HG03095 (cell line): ENCODE measurements around the gene ZNF774.
A peak's percentile ranks its signal among the peaks of the same experiment; 100 is the strongest.
"Not testable (repeated sequence)": the region's sequence is repeated elsewhere in the genome, so short reads cannot be mapped to it uniquely, and the experiment has no call there.

Source experiments
- ATAC-seq: cut with Tn5 transposase; IDR thresholded peaks from one replicate; pipeline ENCODE4 v1.9.1; 2021; ENCODE audit warnings: moderate library complexity; ENCODE audit not compliant: unreplicated experiment

The ZNF774 gene

GRCh38 chr15:90388462-90389380 is 36.6 kb downstream of the ZNF774 start:
- ATAC-seq: peak; percentile 41

GRCh38 chr15:90389513-90389912 is 37.4 kb downstream of the ZNF774 start:
- ATAC-seq: no peak

GRCh38 chr15:90393040-90393439 is 41.0 kb downstream of the ZNF774 start:
- no peak for ATAC-seq

- ATAC-seq: no peak
Observed at GRCh38 chr15:90394074-90394473, 42.0 kb downstream of the ZNF774 start.

- no peak for ATAC-seq
Observed at GRCh38 chr15:90394748-90395442, 42.8 kb downstream of the ZNF774 start.

GRCh38 chr15:90396321-90396720 is 44.2 kb downstream of the ZNF774 start:
- ATAC-seq: no peak

GRCh38 chr15:90400005-90400758 is 48.1 kb downstream of the ZNF774 start:
- ATAC-seq: peak; percentile 21

DNA sequence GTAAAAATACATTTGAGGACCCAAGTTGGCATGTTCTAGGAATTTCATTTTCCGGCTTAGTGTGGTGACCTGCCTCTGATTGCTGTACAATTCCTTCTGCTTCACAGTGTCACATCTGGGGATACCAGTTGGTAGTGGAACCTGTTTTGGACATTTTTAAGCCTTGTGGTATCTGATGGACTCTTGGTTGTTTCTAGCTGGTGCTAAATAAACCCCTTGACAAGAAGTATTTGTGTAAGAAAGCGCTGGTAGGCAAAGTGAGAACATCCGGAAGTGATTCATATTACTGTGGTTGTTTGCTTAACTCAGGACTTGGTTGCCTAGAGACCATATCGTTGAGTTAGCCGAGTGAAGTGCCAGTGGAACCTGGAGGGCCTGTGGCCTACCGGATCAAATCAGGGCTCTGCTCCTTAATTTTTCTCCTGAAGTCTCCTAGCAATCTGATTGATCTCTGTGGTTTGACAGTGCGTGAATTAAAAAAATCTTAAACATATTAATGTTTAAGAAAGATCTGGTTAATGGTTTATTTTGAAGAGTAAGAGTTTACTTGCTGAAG is 48.8 kb downstream of the ZNF774 start:
- ATAC-seq: peak; percentile 97

DNA sequence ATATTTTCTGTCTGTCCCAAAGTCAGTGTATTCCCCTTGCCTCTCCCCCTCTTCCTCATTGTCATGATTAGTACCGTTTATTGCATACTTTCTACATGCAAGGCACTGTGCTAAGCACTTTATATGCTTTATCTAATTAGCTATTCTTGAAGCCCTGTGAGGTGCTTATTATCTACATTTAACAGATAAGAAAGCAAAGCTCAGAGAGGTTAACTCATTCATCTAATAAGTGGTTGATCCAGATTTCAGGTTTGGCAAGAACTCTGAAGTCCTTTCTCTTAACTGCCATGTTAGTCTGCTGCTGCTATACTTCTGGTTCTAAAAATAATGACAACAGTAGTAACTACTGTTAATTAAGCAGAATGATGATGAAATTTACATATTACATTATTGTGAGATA is 49.4 kb downstream of the ZNF774 start:
- ATAC-seq: no peak

GRCh38 chr15:90402223-90402622 is 50.1 kb downstream of the ZNF774 start:
- ATAC-seq: no peak

DNA sequence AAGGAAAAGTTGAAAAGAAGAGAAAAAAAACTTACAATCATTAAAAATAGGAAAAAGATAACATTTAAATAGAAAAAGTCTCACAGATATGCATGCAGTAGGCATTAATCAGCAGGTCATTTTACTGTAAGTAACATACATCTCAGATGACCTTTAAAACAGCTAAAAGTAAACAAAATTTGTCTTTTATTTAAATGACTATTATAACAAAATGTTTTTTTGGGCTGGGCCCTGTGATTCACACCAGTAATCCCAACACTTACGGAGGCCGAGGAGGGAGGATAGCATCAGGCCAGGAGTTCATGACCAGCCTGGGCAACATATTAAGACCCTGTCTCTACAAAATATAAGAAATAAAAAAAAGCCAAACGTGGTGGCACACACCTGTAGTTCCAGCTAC is 50.7 kb downstream of the ZNF774 start:
- ATAC-seq: no peak

DNA sequence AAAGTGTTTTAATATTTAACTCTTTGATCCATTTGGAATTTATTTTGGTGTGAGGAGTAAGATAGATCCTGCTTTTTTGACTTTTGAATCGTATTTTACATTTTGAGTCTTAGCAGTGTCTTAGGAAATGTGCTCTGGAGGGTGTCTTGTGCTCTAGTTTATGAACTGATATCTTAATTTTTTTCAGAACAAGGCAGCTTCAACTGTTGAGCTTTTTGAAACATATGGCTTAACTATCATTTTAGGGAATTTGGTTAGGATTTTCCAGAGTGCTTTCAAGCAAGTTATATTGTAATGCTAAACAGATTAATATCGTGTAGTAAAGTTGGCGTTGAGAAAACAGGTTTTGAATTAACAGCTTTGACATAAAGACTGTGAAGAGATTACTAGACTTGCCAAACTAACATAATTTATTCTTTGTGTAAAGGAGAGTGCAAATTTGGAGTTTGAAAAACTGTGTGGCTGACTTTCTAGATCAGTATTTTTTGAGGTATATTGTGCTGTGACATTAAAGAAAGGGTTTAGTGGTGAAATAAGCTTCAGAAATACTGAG is 53.0 kb downstream of the ZNF774 start:
- no peak for ATAC-seq

DNA sequence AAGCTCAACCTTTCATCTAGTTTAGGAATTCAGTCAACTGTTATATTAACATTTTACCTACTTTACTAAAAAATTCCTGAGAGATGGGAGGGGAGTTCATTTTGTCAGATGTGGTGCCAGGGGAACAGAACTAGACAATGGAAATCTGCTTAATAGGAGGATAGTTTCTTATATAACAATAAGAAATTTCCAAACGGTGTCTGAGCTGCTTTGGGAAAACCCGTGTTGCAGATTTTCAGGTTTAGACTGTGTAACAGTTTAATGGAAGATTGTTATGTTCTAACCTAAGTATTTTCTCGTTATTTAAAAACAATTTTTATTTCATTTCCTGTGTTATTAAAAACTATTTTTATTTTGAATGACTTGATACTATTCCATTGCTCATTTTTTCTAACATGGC is 55.3 kb downstream of the ZNF774 start:
- ATAC-seq: no peak

- no peak for ATAC-seq
Observed at GRCh38 chr15:90407871-90408317, 55.8 kb downstream of the ZNF774 start.

DNA sequence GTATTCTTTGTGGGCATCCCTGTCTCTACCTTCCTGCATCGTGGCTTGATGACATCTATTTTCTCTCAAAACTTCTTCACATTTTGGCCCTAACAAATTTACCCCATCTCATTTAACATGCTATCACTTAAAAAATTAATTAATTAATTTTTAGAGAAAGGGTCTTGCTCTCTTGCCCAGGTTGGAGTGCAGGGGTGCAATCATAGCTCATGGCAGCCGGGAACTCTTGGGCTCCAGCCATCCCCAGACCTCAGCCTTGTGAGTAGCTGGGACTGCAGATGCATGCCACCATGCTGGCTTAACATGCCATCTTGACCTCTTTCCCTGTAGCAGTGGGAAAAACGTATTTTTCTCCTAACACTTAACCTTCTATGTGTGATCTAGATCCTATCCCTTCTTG is 56.6 kb downstream of the ZNF774 start:
- no peak for ATAC-seq

DNA sequence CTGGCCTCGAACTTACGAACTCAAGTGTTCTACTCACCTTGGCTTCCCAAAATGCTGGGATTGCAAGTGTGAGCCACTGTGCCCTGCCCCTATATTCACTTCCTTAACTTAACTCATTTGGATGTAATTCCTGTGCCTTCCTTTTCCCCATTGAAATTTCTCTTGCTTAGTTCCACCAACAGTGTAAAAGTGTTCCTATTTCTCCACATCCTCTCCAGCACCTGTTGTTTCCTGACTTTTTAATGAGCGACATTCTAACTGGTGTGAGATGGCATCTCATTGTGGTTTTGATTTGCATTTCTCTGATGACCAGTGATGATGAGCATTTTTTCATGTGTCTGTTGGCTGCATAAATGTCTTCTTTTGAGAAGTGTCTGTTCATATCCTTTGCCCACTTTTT is 57.5 kb downstream of the ZNF774 start:
- ATAC-seq: not testable (repeated sequence)

DNA sequence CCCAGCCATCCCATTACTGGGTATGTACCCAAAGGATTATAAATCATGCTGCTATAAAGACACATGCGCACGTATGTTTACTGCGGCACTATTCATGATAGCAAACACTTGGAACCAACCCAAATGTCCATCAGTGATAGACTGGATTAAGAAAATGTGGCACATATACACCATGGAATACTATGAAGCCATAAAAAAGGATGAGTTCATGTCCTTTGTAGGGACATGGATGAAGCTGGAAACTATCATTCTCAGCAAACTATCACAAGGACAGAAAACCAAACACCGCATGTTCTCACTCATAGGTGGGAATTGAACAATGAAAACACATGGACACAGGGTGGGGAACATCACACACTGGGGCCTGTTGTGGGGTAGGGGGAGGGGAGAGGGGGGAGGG is 58.2 kb downstream of the ZNF774 start:
- ATAC-seq: not testable (repeated sequence)

DNA sequence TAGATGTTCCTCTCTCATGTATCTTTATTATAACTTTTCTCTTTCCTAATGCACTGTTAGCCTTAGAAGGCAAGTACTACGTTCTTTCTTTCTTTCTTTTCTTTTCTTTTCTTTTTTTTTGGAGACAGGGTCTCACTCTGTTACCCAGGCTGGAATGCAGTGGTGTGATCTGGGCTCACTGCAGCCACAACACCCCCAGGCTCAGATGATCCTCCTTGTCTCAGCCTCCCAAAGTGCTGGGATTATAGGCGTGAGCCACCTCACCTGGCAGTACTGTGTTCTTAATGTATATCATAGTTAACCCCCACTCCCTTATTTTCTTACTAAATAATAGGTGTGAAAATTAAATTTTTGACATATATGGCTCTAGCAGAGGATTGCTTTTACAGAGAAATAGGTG is 59.1 kb downstream of the ZNF774 start:
- ATAC-seq: no peak
